ENCODE measurements around the gene TBX10. TPM values are rescaled to one million over a fixed set of nuclear protein-coding genes. Genes with fewer than 3 reads are reported as not detected.
A peak's percentile ranks its signal among the peaks of the same experiment; 100 is the strongest.

Gene TBX10
- total RNA-seq, 1 donor from 2014 or later = not detected

- peak overlapping the region; percentile 99 for H3K27ac Mint-ChIP-seq
- peak; percentile 96 for DNase-seq
- H3K36me3 Mint-ChIP-seq (ENCODE audit: low read depth) = peaks cover 28% of the 10 kb centered on the region
- no peaks in the 10 kb centered on the region for H3K27me3 Mint-ChIP-seq
- H3K4me3 Mint-ChIP-seq = peak overlapping the region; percentile 84
- intact Hi-C loops (cut with micrococcal nuclease) = loop anchor here (1.0 kb wide), 2 partner anchors 8 to 16 kb away; partner anchors contain the start of gene NDUFV1
- no peaks in the 10 kb centered on the region for H3K9me3 Mint-ChIP-seq
- H3K4me1 Mint-ChIP-seq = peaks cover 16% of the 10 kb centered on the region
These were observed 25.4 kb downstream of the TBX10 start for GRCh38 chr11:67613960-67614715.

DNA sequence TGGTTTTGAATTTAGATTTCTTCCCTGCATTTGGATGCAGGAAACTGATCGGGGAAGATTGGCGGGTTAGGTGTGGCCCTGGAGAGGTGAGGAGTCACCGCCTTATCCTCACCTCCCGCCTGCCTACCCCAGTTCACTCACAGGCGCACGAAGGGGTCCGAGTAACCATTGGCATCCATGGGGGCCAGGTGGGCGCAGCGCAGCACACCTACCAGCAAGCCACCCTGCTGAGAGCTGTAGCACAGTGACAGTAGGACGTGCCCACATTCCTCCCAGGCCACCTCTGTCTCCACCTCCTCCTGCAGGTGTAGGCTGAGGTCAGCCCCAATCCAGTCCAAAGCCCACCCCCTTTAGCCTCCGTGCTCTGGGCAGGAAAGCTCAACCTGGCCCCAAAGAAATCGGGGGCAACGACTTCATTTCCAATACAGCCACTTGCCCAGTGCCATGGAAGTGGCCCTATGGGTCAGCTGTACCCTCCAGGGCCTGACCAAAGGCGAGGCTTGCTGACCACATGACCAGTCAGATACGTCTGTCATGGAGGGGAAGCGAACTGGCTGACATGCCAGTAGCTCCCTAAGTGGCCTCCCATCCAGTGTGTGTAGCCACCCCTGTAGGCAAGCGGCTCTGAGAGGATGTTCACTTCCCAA, 26.1 kb downstream of the TBX10 start:
- intact Hi-C loops (cut with micrococcal nuclease) = no loop called here
- peaks cover 21% of the 10 kb centered on the region for H3K4me1 Mint-ChIP-seq
- H3K4me3 Mint-ChIP-seq = peak overlapping the region; percentile 84
- peaks cover 35% of the 10 kb centered on the region for H3K36me3 Mint-ChIP-seq (ENCODE audit: low read depth)
- peak overlapping the region; percentile 99 for H3K27ac Mint-ChIP-seq
- H3K27me3 Mint-ChIP-seq = no peaks in the 10 kb centered on the region
- H3K9me3 Mint-ChIP-seq = no peaks in the 10 kb centered on the region
- DNase-seq = no peak

DNA sequence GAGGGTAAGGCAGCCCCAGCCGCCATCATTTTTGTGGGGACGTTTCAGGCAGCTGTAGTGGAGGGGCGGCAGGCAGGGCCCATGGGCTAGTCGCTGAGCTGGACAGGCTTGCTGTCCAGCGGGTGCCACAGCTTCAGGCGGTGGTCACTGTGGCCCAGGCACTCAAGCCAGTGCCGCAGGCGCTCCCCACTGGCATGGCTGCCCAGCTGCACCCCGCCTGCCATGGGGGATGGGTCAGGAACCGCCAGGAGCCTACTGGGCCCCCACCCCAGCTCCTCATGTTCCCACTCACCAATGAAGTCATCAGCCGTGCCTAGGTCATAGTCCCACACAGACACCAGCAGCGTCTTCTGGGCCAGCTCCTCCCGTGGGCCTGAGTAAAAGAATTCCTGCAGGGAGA, 26.8 kb downstream of the TBX10 start:
- peak; percentile 55 for DNase-seq
- intact Hi-C loops (cut with micrococcal nuclease) = no loop called here
- Mint-ChIP-seq H3K27me3 (no peaks in the 10 kb centered on the region), H3K27ac (peak overlapping the region; percentile 99), H3K4me3 (no peak overlapping the region), H3K9me3 (no peaks in the 10 kb centered on the region), H3K36me3 (ENCODE audit: low read depth) (peaks cover 37% of the 10 kb centered on the region), H3K4me1 (peaks cover 27% of the 10 kb centered on the region)

DNA sequence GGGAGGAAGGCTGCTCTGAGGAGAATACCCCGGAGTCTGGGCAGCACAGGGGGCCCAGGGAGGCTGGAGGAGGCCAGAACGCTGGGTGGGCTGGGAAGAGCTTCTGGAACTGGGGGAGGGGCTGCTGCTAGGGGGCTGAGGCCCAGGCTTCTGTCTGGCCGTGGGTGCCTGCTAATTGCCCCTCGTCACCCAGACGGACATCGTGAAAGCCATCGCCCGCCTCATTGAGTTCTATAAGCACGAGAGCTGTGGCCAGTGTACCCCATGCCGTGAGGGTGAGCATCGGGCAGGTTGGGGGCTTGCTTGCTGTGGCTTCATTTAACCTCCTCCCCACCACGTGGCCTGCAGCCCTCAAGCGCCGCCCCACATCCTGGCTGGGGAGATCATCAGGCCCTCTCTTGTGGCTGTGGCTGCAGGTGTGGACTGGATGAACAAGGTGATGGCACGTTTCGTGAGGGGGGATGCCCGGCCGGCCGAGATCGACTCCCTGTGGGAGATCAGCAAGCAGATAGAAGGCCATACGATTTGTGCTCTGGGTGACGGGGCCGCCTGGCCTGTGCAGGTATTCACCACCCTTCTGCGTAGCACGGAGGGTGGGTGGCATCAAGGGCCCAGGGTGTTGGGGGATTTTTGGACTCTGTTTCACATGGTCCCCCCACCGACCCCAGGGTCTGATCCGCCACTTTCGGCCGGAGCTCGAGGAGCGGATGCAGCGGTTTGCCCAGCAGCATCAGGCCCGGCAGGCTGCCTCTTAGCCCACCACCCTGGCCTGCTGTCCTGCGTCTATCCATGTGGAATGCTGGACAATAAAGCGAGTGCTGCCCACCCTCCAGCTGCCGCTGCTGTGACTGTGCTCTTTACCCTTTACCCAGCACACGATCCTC, 27.6 kb downstream of the TBX10 start:
- Mint-ChIP-seq H3K27me3 (no peaks in the 10 kb centered on the region), H3K9me3 (no peaks in the 10 kb centered on the region), H3K4me3 (no peak overlapping the region), H3K27ac (peak overlapping the region; percentile 15), H3K36me3 (ENCODE audit: low read depth) (peaks cover 37% of the 10 kb centered on the region), H3K4me1 (peaks cover 25% of the 10 kb centered on the region)
- intact Hi-C loops (cut with micrococcal nuclease) = no loop called here
- no peak for DNase-seq

GRCh38 chr11:67611165-67611564, 28.4 kb downstream of the TBX10 start:
- intact Hi-C loops (cut with micrococcal nuclease) = no loop called here
- Mint-ChIP-seq H3K36me3 (ENCODE audit: low read depth) (peaks cover 37% of the 10 kb centered on the region), H3K4me1 (peaks cover 28% of the 10 kb centered on the region), H3K27ac (no peak overlapping the region), H3K27me3 (no peaks in the 10 kb centered on the region), H3K4me3 (no peak overlapping the region), H3K9me3 (no peaks in the 10 kb centered on the region)
- peak; percentile 56 for DNase-seq

DNA sequence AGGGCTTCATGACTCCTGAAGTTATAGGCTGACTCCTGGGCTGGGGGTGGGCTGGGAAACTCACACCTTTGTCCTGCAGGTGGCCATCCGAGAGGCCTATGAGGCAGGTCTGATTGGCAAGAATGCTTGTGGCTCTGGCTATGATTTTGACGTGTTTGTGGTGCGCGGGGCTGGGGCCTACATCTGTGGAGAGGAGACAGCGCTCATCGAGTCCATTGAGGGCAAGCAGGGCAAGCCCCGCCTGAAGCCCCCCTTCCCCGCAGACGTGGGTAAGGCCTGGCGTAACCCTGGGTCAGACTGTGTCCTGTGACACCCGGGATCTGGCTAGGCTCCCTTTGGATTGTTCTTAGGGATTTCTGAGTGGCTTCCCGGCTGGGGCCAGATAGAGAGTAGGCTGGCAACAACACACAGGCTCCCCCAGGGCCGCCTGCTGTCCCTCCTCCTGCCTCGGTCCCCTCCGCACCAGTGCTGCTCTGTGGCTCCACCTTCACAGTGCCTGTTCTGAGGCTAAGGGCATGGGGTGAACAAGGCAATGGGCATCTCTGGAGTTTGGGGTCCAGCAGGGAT, 29.2 kb downstream of the TBX10 start:
- H3K4me3 Mint-ChIP-seq = no peak overlapping the region
- H3K4me1 Mint-ChIP-seq = peaks cover 31% of the 10 kb centered on the region
- H3K9me3 Mint-ChIP-seq = no peaks in the 10 kb centered on the region
- DNase-seq = no peak
- H3K27ac Mint-ChIP-seq = no peak overlapping the region
- H3K36me3 Mint-ChIP-seq (ENCODE audit: low read depth) = peaks cover 37% of the 10 kb centered on the region
- no peaks in the 10 kb centered on the region for H3K27me3 Mint-ChIP-seq
- intact Hi-C loops (cut with micrococcal nuclease) = no loop called here

GRCh38 chr11:67609316-67609715, 30.2 kb downstream of the TBX10 start:
- no peaks in the 10 kb centered on the region for H3K9me3 Mint-ChIP-seq
- no peak overlapping the region for H3K4me3 Mint-ChIP-seq
- no peaks in the 10 kb centered on the region for H3K27me3 Mint-ChIP-seq
- H3K36me3 Mint-ChIP-seq (ENCODE audit: low read depth) = peaks cover 37% of the 10 kb centered on the region
- intact Hi-C loops (cut with micrococcal nuclease) = loop anchor here (10.0 kb wide), 1 partner anchor 185 kb away; the partner anchor contains the start of gene RPS6KB2
- no peak for DNase-seq
- H3K27ac Mint-ChIP-seq = no peak overlapping the region
- H3K4me1 Mint-ChIP-seq = peaks cover 27% of the 10 kb centered on the region

GRCh38 chr11:67608486-67608885, 31.1 kb downstream of the TBX10 start:
- H3K4me1 Mint-ChIP-seq = peaks cover 20% of the 10 kb centered on the region
- H3K27me3 Mint-ChIP-seq = no peaks in the 10 kb centered on the region
- H3K27ac Mint-ChIP-seq = peak overlapping the region; percentile 94
- H3K4me3 Mint-ChIP-seq = peak overlapping the region; percentile 95
- no peak for DNase-seq
- H3K36me3 Mint-ChIP-seq (ENCODE audit: low read depth) = peaks cover 33% of the 10 kb centered on the region
- H3K9me3 Mint-ChIP-seq = no peaks in the 10 kb centered on the region
- intact Hi-C loops (cut with micrococcal nuclease) = loop anchor here (10.0 kb wide), 1 partner anchor 184 kb away; the partner anchor contains the start of gene RPS6KB2

- Mint-ChIP-seq H3K36me3 (ENCODE audit: low read depth) (peaks cover 29% of the 10 kb centered on the region), H3K4me3 (peak overlapping the region; percentile 95), H3K27ac (peak overlapping the region; percentile 94), H3K4me1 (peaks cover 18% of the 10 kb centered on the region), H3K9me3 (no peaks in the 10 kb centered on the region), H3K27me3 (peaks cover 7% of the 10 kb centered on the region)
- DNase-seq = no peak
- intact Hi-C loops (cut with micrococcal nuclease) = loop anchor here (2.0 to 10.0 kb wide), 3 partner anchors 21 to 183 kb away; partner anchors contain the start of genes CDK2AP2, NUDT8 and RPS6KB2
These were observed 32.1 kb downstream of the TBX10 start for GRCh38 chr11:67607507-67607906.

DNA sequence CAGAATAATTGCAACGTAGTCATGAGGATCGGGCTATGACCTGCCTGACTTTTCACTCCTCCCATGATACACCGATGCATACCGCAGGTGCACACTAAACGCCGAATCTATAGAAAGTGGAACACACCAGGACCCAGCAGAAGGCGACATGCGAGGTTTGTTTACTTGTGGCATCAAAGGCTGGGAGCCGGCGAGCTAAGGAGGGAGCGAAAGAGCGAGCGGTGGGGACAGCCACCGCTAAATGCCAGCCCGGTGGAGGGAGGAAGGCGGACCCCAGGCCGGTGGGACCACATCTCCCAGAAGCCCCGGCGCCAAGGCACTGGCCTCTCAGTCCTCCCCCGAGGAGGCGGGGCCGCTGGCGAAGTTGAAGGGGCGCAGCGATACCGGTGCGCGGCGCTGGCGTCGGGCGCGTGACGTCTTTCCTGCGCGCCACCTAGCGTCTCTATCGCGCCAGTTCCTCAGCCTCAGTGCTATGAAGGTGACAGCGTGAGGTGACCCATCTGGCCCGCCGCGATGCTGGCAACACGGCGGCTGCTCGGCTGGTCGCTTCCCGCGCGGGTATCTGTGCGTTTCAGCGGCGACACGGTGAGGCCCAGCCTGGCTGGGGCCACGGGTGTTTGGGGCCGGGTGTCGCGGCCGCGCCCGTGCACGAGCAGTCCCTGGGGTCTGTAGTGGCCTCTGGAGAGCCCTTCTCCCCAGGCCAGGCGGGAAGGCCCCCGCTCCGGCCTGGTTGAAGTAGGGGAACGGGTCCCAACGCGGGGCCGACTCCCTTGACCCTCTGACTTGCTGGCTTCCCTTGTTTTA, 32.9 kb downstream of the TBX10 start, which contains the start of gene NDUFV1:
Gene NDUFV1 (plus strand): TSS at position 445 of the 804 bp plus-strand sequence. CDS start 69 bp downstream, at position 514.
- peaks cover 18% of the 10 kb centered on the region for H3K4me1 Mint-ChIP-seq
- H3K36me3 Mint-ChIP-seq (ENCODE audit: low read depth) = peaks cover 22% of the 10 kb centered on the region
- intact Hi-C loops (cut with micrococcal nuclease) = loop anchor here (1.0 to 10.0 kb wide), 4 partner anchors 8 to 182 kb away; partner anchors contain the start of genes CDK2AP2, NUDT8 and RPS6KB2
- H3K27me3 Mint-ChIP-seq = peaks cover 9% of the 10 kb centered on the region
- peak within 1 kb of the TSS; percentile 95 for H3K4me3 Mint-ChIP-seq
- peak within 1 kb of the TSS; percentile 95 for H3K27ac Mint-ChIP-seq
- H3K9me3 Mint-ChIP-seq = no peaks in the 10 kb centered on the region
- DNase-seq = peak; percentile 99

- Mint-ChIP-seq H3K27me3 (peaks cover 12% of the 10 kb centered on the region), H3K4me3 (peak overlapping the region; percentile 95), H3K4me1 (peaks cover 18% of the 10 kb centered on the region), H3K9me3 (no peaks in the 10 kb centered on the region), H3K27ac (peak overlapping the region; percentile 95), H3K36me3 (ENCODE audit: low read depth) (peaks cover 22% of the 10 kb centered on the region)
- intact Hi-C loops (cut with micrococcal nuclease) = loop anchor here (1.0 to 10.0 kb wide), 4 partner anchors 8 to 181 kb away; partner anchors contain the start of genes CDK2AP2, NUDT8 and RPS6KB2
- DNase-seq = no peak
These were observed 33.5 kb downstream of the TBX10 start for GRCh38 chr11:67606093-67606491.

- no peaks in the 10 kb centered on the region for H3K9me3 Mint-ChIP-seq
- peaks cover 17% of the 10 kb centered on the region for H3K36me3 Mint-ChIP-seq (ENCODE audit: low read depth)
- H3K27ac Mint-ChIP-seq = peak overlapping the region; percentile 64
- H3K4me3 Mint-ChIP-seq = peak overlapping the region; percentile 78
- intact Hi-C loops (cut with micrococcal nuclease) = loop anchor here (1.0 to 10.0 kb wide), 4 partner anchors 9 to 181 kb away; partner anchors contain the start of genes CDK2AP2, NUDT8 and RPS6KB2
- no peak for DNase-seq
- peaks cover 18% of the 10 kb centered on the region for H3K27me3 Mint-ChIP-seq
- peaks cover 22% of the 10 kb centered on the region for H3K4me1 Mint-ChIP-seq
These were observed 34.1 kb downstream of the TBX10 start for GRCh38 chr11:67605231-67606011.

All from activated CD4-positive, alpha-beta T cell treated with anti-CD3 and anti-CD28 coated beads, Interleukin-2, amount 10 ng/mL, durations not matched to agents 24 days and 14 days (primary cell).